Memory B cell (primary cell): ENCODE data around the gene MBNL1.
"Not testable (repeated sequence)": the region's sequence is repeated elsewhere in the genome, so short reads cannot be mapped to it uniquely, and the experiment has no call there.

Experiments used
- ATAC-seq: fragments of 150-1000 bp; cut with Tn5 transposase; 2 replicates; pipeline ENCODE4 v1.10.0; 2021; ENCODE audit warnings: low read depth, mild to moderate bottlenecking, moderate library complexity
- DNase-seq, 2 donors: peaks; one replicate each; pipeline ENCODE4 v3.0.0; 2022; ENCODE audit warnings: low spot score in 2 of 2
- H3K27ac Mint-ChIP-seq: one replicate; pipeline ENCODE4 v1.8.0; 2022; ENCODE audit warnings: mild to moderate bottlenecking, moderate library complexity, mixed read lengths
- H3K27me3 Mint-ChIP-seq: one replicate; pipeline ENCODE4 v1.8.0; 2022; ENCODE audit warnings: mixed read lengths
- H3K36me3 Mint-ChIP-seq: one replicate; pipeline ENCODE4 v1.8.0; 2022; ENCODE audit warnings: mild to moderate bottlenecking, mixed read lengths
- H3K4me1 Mint-ChIP-seq: one replicate; pipeline ENCODE4 v1.8.0; 2022; ENCODE audit warnings: mixed read lengths
- H3K4me3 Mint-ChIP-seq: one replicate; pipeline ENCODE4 v1.8.0; 2022; ENCODE audit warnings: mild to moderate bottlenecking, moderate library complexity, mixed read lengths
- H3K9me3 Mint-ChIP-seq: one replicate; pipeline ENCODE4 v1.8.0; 2022; ENCODE audit warnings: mixed read lengths

The MBNL1 gene

DNA sequence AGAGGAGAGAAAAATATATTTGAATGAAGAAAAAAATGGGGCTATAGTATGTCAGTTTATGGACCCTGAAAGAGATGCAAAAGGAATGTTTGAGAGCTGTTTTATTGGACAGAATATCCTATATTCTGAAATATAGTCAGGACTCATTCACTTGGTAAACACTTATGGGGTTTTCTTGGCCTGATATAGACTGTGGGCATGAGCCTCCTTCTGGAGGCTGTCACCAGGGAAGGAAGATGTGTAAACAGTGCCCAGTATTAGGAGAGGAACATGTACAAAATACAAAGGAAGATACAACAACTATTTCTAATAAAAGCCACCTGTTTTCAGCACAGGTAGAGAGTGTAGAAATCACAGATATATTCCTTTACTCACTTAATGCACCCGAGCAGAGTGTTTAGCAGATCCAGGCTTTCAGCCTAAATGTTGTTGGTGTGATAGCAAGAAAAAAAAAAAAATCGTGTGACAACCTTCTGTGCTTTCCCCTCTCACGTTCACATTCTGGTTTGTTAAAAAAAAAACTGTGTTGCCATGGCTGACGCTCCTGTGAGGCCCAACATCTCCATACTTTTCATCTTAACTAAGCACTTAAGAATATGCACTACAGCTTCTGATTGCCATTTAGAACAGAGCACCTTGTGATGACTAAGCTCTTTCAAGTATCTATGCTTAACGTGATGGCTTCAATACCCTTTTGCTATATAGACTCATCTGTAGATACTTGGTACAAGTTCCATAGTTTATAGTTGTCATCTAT, 134.1 kb downstream of the MBNL1 start:
- Mint-ChIP-seq H3K27ac (peak overlapping the region; percentile 65), H3K36me3 (peaks cover 14% of the 10 kb centered on the region), H3K9me3 (no peaks in the 10 kb centered on the region), H3K27me3 (no peaks in the 10 kb centered on the region), H3K4me3 (no peak overlapping the region), H3K4me1 (peaks cover 39% of the 10 kb centered on the region)
- no peak for DNase-seq
- ATAC-seq = peak; percentile 48

DNA sequence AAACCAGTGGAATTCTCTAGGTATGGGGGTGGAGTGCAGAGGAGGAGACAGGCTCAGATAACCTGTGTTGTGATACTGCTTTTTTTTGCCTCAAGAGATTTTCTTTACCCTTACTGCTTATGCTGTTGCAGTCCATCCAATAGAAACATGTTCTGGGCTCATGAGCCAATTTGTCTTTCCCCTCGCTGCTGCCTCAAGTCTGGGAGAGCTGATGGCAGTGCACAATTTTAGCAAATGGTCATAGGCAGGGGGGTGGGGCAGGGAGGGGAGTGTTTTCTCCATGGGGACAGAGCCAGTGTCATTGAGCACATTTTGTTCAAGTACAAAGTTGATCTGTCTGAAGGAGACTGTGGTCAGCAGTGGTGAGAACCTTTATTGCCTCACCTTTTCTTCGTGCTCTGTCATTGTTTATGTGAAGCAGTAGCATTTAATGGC, 134.9 kb downstream of the MBNL1 start:
- Mint-ChIP-seq H3K4me1 (peaks cover 37% of the 10 kb centered on the region), H3K4me3 (no peak overlapping the region), H3K36me3 (peaks cover 15% of the 10 kb centered on the region), H3K27me3 (no peaks in the 10 kb centered on the region), H3K9me3 (no peaks in the 10 kb centered on the region), H3K27ac (peak overlapping the region; percentile 65)
- ATAC-seq = no peak
- no peak for DNase-seq

DNA sequence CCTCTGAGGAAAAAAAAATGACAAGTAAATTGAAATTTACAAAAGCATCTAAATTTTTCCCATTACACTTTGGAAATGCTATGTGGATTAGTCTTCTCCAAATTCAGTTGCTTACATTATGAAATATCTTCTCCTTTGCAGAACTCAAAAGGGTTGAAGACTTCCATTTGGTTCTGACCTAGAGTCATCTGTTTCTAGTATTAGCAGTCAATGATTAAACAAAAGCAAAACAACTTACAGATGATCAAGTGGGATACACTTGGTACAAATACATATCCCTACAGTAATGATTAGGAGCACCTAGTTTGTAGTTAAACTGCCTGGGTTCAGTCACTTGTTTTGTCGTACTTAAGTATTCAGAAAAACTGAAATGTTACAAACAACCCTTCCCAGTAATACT, 136.2 kb downstream of the MBNL1 start:
- no peak for DNase-seq
- Mint-ChIP-seq H3K9me3 (no peaks in the 10 kb centered on the region), H3K4me1 (peaks cover 31% of the 10 kb centered on the region), H3K36me3 (peaks cover 11% of the 10 kb centered on the region), H3K27me3 (no peaks in the 10 kb centered on the region), H3K27ac (peak overlapping the region; percentile 68), H3K4me3 (no peak overlapping the region)
- no peak for ATAC-seq

DNA sequence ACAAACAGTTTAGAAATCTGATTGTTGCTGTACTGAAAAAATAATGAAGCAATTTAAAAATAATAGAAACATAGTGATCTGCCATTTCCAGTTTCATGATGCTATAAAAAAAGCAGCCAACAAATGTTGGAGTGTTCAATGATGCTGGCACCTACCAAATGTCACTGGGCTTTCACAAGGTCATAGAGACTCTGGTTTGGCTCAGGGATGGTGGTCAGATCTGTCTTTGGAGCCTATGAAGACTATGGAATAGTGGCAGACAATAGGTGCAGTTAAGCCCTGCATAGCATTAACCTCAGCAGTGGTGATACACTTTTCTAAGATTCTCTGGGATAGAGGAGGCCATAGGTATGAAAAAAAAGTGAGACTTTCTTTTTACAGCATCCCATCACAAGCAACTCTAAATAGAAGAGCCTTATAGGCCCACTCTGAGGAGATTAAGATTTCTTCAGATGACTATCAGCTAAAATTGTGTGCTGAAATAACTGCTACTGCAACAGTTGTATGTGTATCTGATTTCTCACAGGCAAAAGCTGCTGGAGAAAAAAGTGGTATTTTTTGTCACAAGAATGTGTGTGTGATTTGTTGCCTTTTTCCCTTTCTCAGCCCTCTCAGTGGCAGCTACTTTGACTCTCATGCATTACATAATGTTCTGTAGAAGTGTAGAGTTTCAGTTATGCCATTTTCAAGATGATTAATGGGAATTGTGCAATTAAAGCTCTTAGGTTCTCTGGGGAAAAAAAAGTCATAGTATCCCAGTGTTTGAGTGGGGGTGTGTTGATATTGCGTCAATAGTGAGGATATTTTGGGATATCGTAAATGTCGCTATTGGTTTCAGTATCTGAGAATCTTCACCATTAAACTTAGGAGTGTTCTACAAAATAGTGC, 137.4 kb downstream of the MBNL1 start:
- Mint-ChIP-seq H3K4me3 (no peak overlapping the region), H3K36me3 (peaks cover 11% of the 10 kb centered on the region)

DNA sequence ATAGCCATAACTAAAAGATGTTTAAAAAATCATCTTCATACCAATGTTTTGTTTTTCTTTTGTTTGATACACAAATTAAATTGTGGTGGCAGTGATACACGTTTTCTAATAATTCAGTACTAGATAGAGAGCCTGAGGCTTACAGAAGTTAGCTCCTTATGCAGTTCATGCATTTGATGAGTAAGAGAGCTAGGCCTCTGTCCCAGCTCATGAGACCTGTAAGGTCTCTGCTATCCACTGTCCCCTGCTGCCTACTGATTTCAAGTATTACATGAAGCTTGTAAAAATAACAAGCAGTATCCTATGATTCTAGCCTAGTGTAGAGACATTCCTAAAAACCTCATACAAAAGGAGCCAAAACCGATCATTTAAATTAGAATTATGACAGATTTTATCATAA, 144.5 kb downstream of the MBNL1 start:
- Mint-ChIP-seq H3K4me1 (peaks cover 21% of the 10 kb centered on the region), H3K4me3 (no peak overlapping the region), H3K9me3 (no peaks in the 10 kb centered on the region), H3K27ac (peak overlapping the region; percentile 87), H3K36me3 (peaks cover 23% of the 10 kb centered on the region), H3K27me3 (no peaks in the 10 kb centered on the region)
- ATAC-seq (no peak), DNase-seq (no peak)

More for the DNA sequence above, 137.4 kb downstream of the MBNL1 start:
- no peaks in the 10 kb centered on the region for H3K27me3 Mint-ChIP-seq
- DNase-seq (no peak), ATAC-seq (no peak)
- H3K27ac Mint-ChIP-seq = peak overlapping the region; percentile 68
- peaks cover 31% of the 10 kb centered on the region for H3K4me1 Mint-ChIP-seq
- no peaks in the 10 kb centered on the region for H3K9me3 Mint-ChIP-seq

DNA sequence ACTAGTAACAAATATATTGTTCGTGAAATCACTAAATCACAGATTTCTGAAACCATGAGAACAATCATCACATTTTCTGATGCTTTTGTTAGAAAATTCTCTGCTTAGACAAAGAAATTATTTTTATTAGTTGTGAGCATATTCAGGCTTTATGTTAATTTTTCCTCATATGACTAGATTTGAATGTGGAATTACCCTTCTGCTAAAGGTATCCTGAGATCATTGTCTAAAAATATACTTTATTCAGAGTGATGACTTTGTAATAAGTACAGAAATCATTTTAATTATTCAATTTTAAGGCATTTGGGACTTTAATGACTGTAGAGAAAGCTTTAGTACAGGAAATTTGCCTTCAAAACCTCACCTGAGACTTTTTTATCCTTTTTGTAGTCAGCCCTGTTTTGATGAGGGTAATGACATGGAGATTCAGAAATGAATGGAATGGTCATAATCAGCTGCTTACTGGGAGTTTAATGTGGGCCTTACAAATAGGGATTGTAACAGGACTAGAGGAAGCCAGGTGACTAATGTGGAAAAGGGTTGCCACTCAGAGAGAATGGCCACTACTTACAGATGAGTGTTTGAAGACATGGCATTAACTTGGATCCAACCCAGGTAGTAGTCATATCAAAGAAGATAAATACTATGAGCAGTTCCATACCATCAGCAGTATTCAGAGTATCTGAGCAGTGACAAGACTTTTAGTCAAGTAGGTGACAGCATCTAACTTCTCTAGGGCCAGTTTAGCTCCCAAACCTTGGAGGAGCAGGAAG, 148.3 kb downstream of the MBNL1 start:
- H3K9me3 Mint-ChIP-seq = no peaks in the 10 kb centered on the region
- H3K4me1 Mint-ChIP-seq = peaks cover 26% of the 10 kb centered on the region
- ATAC-seq = no peak

DNA sequence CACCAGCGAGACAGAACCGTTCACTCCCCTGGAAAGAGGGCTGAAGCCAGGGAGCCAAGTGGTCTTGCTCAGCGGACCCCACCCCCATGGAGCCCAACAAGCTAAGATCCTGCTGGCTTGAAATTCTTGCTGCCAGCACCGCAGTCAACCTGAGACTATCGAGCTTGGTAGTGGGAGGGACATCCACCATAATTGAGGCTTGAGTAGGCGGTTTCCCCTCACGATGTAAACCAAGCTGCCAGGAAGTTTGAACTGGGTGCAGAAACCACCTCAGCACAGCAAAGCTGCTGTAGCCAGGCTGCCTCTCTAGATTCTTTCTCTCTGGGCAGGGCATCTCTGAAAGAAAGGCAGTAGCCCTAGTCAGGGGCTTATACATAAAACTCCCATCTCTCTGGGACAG, 151.0 kb downstream of the MBNL1 start:
- Mint-ChIP-seq H3K27ac (peak overlapping the region; percentile 26), H3K4me1 (peaks cover 27% of the 10 kb centered on the region), H3K4me3 (no peak overlapping the region), H3K36me3 (peaks cover 59% of the 10 kb centered on the region), H3K27me3 (no peaks in the 10 kb centered on the region), H3K9me3 (no peaks in the 10 kb centered on the region)
- no peak for ATAC-seq
- no peak for DNase-seq

More for the DNA sequence above, 148.3 kb downstream of the MBNL1 start:
- peaks cover 48% of the 10 kb centered on the region for H3K36me3 Mint-ChIP-seq
- H3K4me3 Mint-ChIP-seq = no peak overlapping the region
- no peak for DNase-seq
- H3K27ac Mint-ChIP-seq = peak overlapping the region; percentile 90
- no peaks in the 10 kb centered on the region for H3K27me3 Mint-ChIP-seq

DNA sequence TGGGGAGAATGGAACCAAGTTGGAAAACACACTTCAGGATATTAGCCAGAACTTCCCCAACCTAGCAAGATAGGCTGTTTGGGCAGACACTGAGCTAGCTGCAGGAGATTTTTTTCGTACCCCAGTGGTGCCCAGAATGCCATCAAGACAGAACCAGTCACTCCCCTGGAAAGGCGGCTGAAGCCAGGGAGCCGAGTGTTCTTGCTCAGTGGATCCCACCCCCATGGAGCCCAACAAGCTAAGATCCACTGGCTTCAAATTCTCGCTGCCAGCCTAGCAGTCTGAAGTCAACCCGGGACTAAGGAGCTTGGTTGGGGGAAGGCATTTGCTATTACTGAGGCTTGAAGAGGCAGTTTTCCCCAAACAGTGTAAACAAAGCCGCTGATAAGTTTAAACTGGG, 152.4 kb downstream of the MBNL1 start:
- DNase-seq (no peak), ATAC-seq (no peak)
- H3K27ac Mint-ChIP-seq = peak overlapping the region; percentile 62
- H3K9me3 Mint-ChIP-seq = no peaks in the 10 kb centered on the region
- H3K27me3 Mint-ChIP-seq = no peaks in the 10 kb centered on the region
- no peak overlapping the region for H3K4me3 Mint-ChIP-seq
- peaks cover 63% of the 10 kb centered on the region for H3K36me3 Mint-ChIP-seq
- peaks cover 38% of the 10 kb centered on the region for H3K4me1 Mint-ChIP-seq

DNA sequence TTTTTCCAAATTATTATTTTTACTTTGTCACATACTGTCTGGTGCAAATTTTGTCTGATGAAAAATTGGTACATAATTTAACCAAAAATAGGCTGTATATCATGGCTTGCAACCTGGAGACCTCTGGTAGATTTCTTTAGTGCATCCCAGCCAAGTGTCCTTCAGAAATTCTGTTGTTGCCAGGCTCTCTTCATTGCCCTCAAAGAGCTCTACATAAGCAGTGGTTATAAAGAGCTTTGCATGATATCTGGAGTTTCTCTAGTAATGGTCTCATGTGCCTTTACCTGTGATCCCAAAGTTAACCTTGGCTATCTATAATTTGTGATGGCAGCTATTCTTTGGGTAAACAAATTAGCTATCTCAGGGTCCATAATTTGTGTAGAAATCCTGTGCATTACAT, 157.7 kb downstream of the MBNL1 start:
- peaks cover 43% of the 10 kb centered on the region for H3K36me3 Mint-ChIP-seq
- no peak for DNase-seq
- peak overlapping the region; percentile 75 for H3K27ac Mint-ChIP-seq
- no peaks in the 10 kb centered on the region for H3K9me3 Mint-ChIP-seq
- peaks cover 36% of the 10 kb centered on the region for H3K4me1 Mint-ChIP-seq
- H3K27me3 Mint-ChIP-seq = no peaks in the 10 kb centered on the region
- H3K4me3 Mint-ChIP-seq = no peak overlapping the region
- ATAC-seq = no peak

DNA sequence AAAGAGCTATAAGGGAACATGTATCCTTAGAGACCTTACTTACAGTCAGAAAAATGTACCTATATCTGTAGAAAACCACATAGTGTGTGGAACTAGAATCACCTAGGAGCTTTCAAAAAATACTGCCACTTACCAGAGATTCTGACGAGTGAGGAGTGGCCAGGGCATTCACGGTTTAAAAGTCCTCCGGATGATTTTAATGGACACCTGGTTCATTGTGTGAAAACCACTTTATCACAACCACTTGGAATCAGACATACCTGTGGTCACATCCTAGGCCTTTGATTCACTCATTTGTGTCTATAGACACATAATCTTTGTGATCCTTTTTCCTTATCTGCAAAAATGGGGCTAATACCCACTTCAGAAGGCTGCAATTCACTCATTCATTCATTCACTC, 159.8 kb downstream of the MBNL1 start:
- DNase-seq (no peak), ATAC-seq (no peak)
- peaks cover 42% of the 10 kb centered on the region for H3K36me3 Mint-ChIP-seq
- H3K4me3 Mint-ChIP-seq = no peak overlapping the region
- peak overlapping the region; percentile 76 for H3K27ac Mint-ChIP-seq
- no peaks in the 10 kb centered on the region for H3K27me3 Mint-ChIP-seq
- H3K4me1 Mint-ChIP-seq = peaks cover 25% of the 10 kb centered on the region
- H3K9me3 Mint-ChIP-seq = peaks cover 2% of the 10 kb centered on the region

DNA sequence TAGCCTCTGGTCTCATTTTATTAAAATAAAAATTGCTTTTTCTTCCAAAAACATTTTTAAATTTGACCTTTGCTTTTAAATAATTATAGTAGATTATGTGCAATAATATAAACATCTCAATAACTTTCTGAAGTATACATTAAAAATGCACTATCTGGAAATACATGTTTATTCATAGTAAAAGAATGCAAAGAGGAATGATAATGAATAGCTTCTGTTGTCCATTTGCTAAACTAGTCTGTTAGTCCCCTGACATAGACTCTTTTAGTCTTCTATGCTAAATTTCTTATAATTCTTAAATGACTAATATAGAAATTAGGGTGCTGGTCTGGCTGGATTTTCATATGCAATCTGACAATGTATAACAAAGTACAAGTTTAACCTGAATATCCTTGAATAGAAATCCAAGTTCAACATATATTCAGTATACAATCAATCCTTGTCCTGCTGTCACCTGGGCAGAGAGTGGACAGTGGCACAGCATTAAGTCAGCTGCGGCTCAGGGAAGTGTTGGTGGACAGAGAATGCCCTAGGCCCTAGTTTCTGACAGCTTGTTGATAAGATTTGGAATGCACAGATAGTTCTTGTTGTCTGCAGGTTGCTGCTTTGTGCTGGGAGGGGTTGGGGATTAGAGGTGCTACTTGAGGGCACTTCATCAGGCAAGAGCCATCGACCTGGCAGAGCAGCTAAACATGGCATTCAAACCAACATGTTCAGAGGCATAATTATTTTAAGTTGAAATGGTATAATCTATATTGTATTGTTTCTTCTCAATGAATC, 161.7 kb downstream of the MBNL1 start:
- H3K27ac Mint-ChIP-seq = peak overlapping the region; percentile 67
- no peak for DNase-seq
- no peak overlapping the region for H3K4me3 Mint-ChIP-seq
- peaks cover 9% of the 10 kb centered on the region for H3K9me3 Mint-ChIP-seq
- H3K36me3 Mint-ChIP-seq = peaks cover 48% of the 10 kb centered on the region
- H3K4me1 Mint-ChIP-seq = peaks cover 23% of the 10 kb centered on the region
- no peak for ATAC-seq
- no peaks in the 10 kb centered on the region for H3K27me3 Mint-ChIP-seq

DNA sequence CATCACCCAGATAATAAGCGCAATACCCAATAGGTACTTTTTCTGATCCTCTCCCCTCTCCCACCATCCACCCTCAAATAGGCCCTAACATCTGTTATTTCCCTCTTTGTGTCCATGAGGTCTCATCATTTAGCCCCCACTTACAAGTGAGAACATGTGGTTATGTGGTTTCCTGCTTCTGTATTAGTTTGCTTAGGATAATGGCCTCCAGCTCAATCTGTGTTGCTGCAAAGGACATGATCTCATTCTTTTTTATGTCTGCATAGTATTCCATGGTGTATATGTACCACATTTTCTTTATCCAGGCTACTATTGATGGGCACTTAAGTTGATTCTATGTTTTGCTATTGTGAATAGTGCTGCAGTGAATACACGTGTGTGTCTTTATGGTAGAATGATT, 165.4 kb downstream of the MBNL1 start:
- Mint-ChIP-seq H3K4me3 (no peak overlapping the region), H3K27me3 (no peaks in the 10 kb centered on the region), H3K36me3 (peaks cover 42% of the 10 kb centered on the region), H3K4me1 (peaks cover 27% of the 10 kb centered on the region), H3K27ac (no peak overlapping the region), H3K9me3 (peaks cover 9% of the 10 kb centered on the region)
- no peak for ATAC-seq
- DNase-seq = no peak

DNA sequence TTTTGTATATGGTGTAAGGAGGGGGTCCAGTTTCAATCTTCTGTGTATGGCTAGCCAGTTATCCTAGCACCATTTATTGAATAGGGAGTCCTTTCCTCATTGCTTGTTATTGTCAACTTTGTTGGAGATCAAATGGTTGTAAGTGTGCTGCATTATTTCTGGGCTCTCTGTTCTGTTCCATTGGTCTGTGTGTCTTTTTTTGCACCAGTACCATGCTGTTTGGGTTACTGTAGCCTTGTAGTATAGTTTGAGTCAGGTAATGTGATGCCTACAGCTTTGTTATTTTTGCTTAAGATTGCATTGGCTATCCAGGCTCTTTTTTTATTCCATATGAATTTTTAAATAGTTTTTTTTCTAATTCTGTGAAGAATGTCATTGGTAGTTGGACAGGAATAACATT, 166.5 kb downstream of the MBNL1 start:
- H3K36me3 Mint-ChIP-seq = peaks cover 46% of the 10 kb centered on the region

More for the DNA sequence above, 166.5 kb downstream of the MBNL1 start:
- H3K27ac Mint-ChIP-seq = peak overlapping the region; percentile 74
- not testable (repeated sequence) for ATAC-seq, H3K9me3 Mint-ChIP-seq, DNase-seq, H3K27me3 Mint-ChIP-seq, H3K4me3 Mint-ChIP-seq
- H3K4me1 Mint-ChIP-seq = peaks cover 31% of the 10 kb centered on the region
